IMR-90 (cell line): Measurements from ENCODE around the gene CADM4. TPM values are rescaled to one million over a fixed set of nuclear protein-coding genes. Genes with fewer than 3 reads are reported as not detected.
"Not testable (repeated sequence)": the region's sequence is repeated elsewhere in the genome, so short reads cannot be mapped to it uniquely, and the experiment has no call there.

ENCODE experiments used
- ATAC-seq: fragments of 200-7000 bp; cut with Tn5 transposase; 2 replicates; pipeline ENCODE4 v1.9.1; 2020; ENCODE audit warnings: low read depth, mild to moderate bottlenecking, moderate library complexity
- BruUV-seq: library from RNA; stranded (reverse); fragments of 400-500 nt; replicated peaks from 2 replicates; lab custom pipeline; 2021; lab: Mats Ljungman, UMichigan
- CTCF ChIA-PET: fragments of 300-600 bp; formaldehyde crosslinking; extraction: SDS; loops from one replicate; lab custom pipeline; 2021; ENCODE audit warnings: antibody characterized with exemption; lab: Yijun Ruan, JAX
- POLR2A ChIA-PET: fragments of 300-600 bp; sonication (Branson Sonifier 250); formaldehyde crosslinking; loops from one replicate; lab custom pipeline; 2022; ENCODE audit warnings: antibody characterized with exemption; ENCODE audit not compliant: unreplicated experiment; lab: Charles Lee
- DNase-seq: peaks from one replicate; pipeline ENCODE4 v3.0.0; 2013
- H2AFZ ChIP-seq: replicated peaks from 2 replicates; pipeline ENCODE3; 2013; ENCODE audit warnings: low read length, mild to moderate bottlenecking; ENCODE audit not compliant: poor library complexity
- H2AK5ac ChIP-seq: 2 replicates; pipeline ENCODE4 v1.6.1; 2013; ENCODE audit warnings: low read depth, low read length, inconsistent platforms
- H2AK9ac ChIP-seq: replicated peaks from 2 replicates; pipeline ENCODE3; 2013; ENCODE audit warnings: mild to moderate bottlenecking, low read depth, low read length, moderate library complexity; ENCODE audit not compliant: poor library complexity
- H2BK120ac ChIP-seq: 2 replicates; pipeline ENCODE4 v1.6.1; 2013; ENCODE audit warnings: low read depth, low read length, inconsistent platforms
- H2BK15ac ChIP-seq: 3 replicates; pipeline ENCODE4 v1.6.1; 2013; ENCODE audit warnings: low read depth, low read length, inconsistent platforms
- H2BK20ac ChIP-seq: 2 replicates; pipeline ENCODE4 v1.6.1; 2013; ENCODE audit warnings: low read depth, mild to moderate bottlenecking, inconsistent platforms, low read length, moderate library complexity
- H2BK5ac ChIP-seq: 2 replicates; pipeline ENCODE4 v1.6.1; 2013; ENCODE audit warnings: mild to moderate bottlenecking, low read depth, low read length, inconsistent platforms; ENCODE audit not compliant: poor library complexity, severe bottlenecking
- H3K14ac ChIP-seq: replicated peaks from 2 replicates; pipeline ENCODE4 v1.6.1; 2013; ENCODE audit warnings: low read depth, low read length, inconsistent platforms
- H3K18ac ChIP-seq: 2 replicates; pipeline ENCODE4 v1.6.1; 2013; ENCODE audit warnings: low read depth, low read length, control low read depth
- H3K23ac ChIP-seq: 2 replicates; pipeline ENCODE4 v1.6.1; 2013; ENCODE audit warnings: low read depth, low read length, inconsistent platforms
- H3K27ac ChIP-seq: 2 replicates; pipeline ENCODE4 v1.5.1; 2013; ENCODE audit warnings: mild to moderate bottlenecking, control low read depth, low read length; ENCODE audit not compliant: insufficient read depth
- H3K27me3 ChIP-seq: 2 replicates; pipeline ENCODE4 v1.6.1; 2013; ENCODE audit warnings: low read length; ENCODE audit not compliant: control insufficient read depth, insufficient read depth
- H3K36me3 ChIP-seq: 2 replicates; pipeline ENCODE4 v1.6.1; 2013; ENCODE audit warnings: low read length, mixed read lengths; ENCODE audit not compliant: control insufficient read depth, insufficient read depth
- H3K4ac ChIP-seq: 2 replicates; pipeline ENCODE4 v1.6.1; 2013; ENCODE audit warnings: low read depth, low read length, inconsistent platforms
- H3K4me1 ChIP-seq: 2 replicates; pipeline ENCODE4 v1.6.1; 2013; ENCODE audit warnings: low read length, mixed read lengths; ENCODE audit not compliant: control insufficient read depth, insufficient read depth
- H3K4me2 ChIP-seq: 2 replicates; pipeline ENCODE4 v1.6.1; 2013; ENCODE audit warnings: low read depth, mild to moderate bottlenecking, control low read depth, low read length, moderate library complexity
- H3K4me3 ChIP-seq: 2 replicates; pipeline ENCODE4 v1.5.1; 2013; ENCODE audit warnings: low read depth, mild to moderate bottlenecking, control low read depth, low read length, moderate library complexity; ENCODE audit not compliant: insufficient read depth
- H3K56ac ChIP-seq: 2 replicates; pipeline ENCODE4 v1.6.1; 2013; ENCODE audit warnings: low read length, inconsistent platforms; ENCODE audit not compliant: insufficient read depth; ENCODE audit errors: extremely low read depth
- H3K79me1 ChIP-seq, 2 experiments: 2 replicates each; pipeline ENCODE4 v1.6.1; 2013; ENCODE audit warnings: low read length in 2 of 2, inconsistent platforms in 1 of 2, low read depth in 1 of 2
- H3K9ac ChIP-seq: 2 replicates; pipeline ENCODE4 v1.6.1; 2013; ENCODE audit warnings: low read depth, low read length, control low read depth
- H3K9me1 ChIP-seq: 2 replicates; pipeline ENCODE4 v1.6.1; 2013; ENCODE audit warnings: low read length, inconsistent platforms; ENCODE audit not compliant: insufficient read depth
- H3K9me3 ChIP-seq: 2 replicates; pipeline ENCODE4 v1.6.1; 2013; ENCODE audit warnings: low read length; ENCODE audit not compliant: control insufficient read depth, insufficient read depth
- H4K20me1 ChIP-seq: 2 replicates; pipeline ENCODE4 v1.6.1; 2013; ENCODE audit warnings: low read length, inconsistent platforms; ENCODE audit not compliant: insufficient read depth
- H4K5ac ChIP-seq: 2 replicates; pipeline ENCODE4 v1.6.1; 2013; ENCODE audit warnings: mild to moderate bottlenecking, low read depth, low read length, control low read depth
- H4K8ac ChIP-seq, 2 experiments: 2 replicates each; pipeline ENCODE4 v1.6.1; 2013; ENCODE audit warnings: low read depth in 2 of 2, low read length in 2 of 2, control low read depth in 1 of 2, inconsistent platforms in 1 of 2
- H4K91ac ChIP-seq: 2 replicates; pipeline ENCODE4 v1.6.1; 2013; ENCODE audit warnings: low read depth, low read length, inconsistent platforms; ENCODE audit not compliant: insufficient read depth
- WGBS, 2 experiments: methylation state at CpG; one replicate each; pipeline versions ENCODE4 v1.1.5 to v1.1.7; 2013; ENCODE audit warnings: missing lambda C conversion rate in 2 of 2; ENCODE audit not compliant: insufficient read length in 1 of 2; ENCODE audit errors: extremely low coverage in 2 of 2; 5-methylcytosine and 5-hydroxymethylcytosine counted together
- dilution Hi-C: fragments of 300-500 bp; cut with HindIII; formaldehyde crosslinking; loops from one replicate; pipeline ENCODE4 v1.14.3; 2018; ENCODE audit warnings: low sequenced_read_pairs; ENCODE audit not compliant: unreplicated experiment
- in situ Hi-C: fragments of 300-500 bp; cut with MboI; formaldehyde crosslinking; loops from 3 replicates; pipeline ENCODE4 v1.14.3; 2019; ENCODE audit warnings: low sequenced_read_pairs, inconsistent platforms, mixed read lengths
- intact Hi-C: fragments of 100-400 bp; cut with micrococcal nuclease; formaldehyde crosslinking; loops from 2 replicates; pipeline ENCODE4 v1.10.0; 2022
- polyA plus RNA-seq, 3 experiments: library from polyadenylated mRNA; depleted of rRNA; stranded (reverse); fragments of >200 nt; gene quantifications; 2 replicates each; pipeline ENCODE4 v1.2.3, GENCODE V29; 2012; ENCODE audit warnings: low replicate concordance in 1 of 3
- total RNA-seq: library from RNA; depleted of rRNA; stranded (reverse); fragments of >200 nt; gene quantifications from 2 replicates; pipeline ENCODE4 v1.2.3, GENCODE V29; 2012

Gene CADM4
- total and polyA plus RNA-seq, 2 of the 4 experiments (the other 2 are of a cell fraction): 2.0 to 4.9 TPM

- dilution Hi-C loops: not testable (repeated sequence)
- intact Hi-C loops: loop anchor here (5.0 kb wide), 2 partner anchors 113 to 218 kb away; no protein-coding TSS in a partner anchor
Observed at GRCh38 chr19:43650276-43650675, 10.6 kb upstream of the CADM4 start.

More at GRCh38 chr19:43650276-43650675, 10.6 kb upstream of the CADM4 start:
- H3K9ac ChIP-seq, H3K18ac ChIP-seq, H4K8ac ChIP-seq, H2BK15ac ChIP-seq, CTCF ChIA-PET, H2AFZ ChIP-seq, H3K9me1 ChIP-seq, H3K4me2 ChIP-seq, BruUV-seq, H2BK20ac ChIP-seq, H3K56ac ChIP-seq, H2BK5ac ChIP-seq, H3K4me1 ChIP-seq, H3K23ac ChIP-seq, H3K27me3 ChIP-seq, H4K5ac ChIP-seq, H2BK120ac ChIP-seq, ATAC-seq, DNase-seq, H3K27ac ChIP-seq, H3K4ac ChIP-seq, H3K4me3 ChIP-seq, H2AK9ac ChIP-seq, H3K14ac ChIP-seq, H3K9me3 ChIP-seq, H4K20me1 ChIP-seq, H4K91ac ChIP-seq, H2AK5ac ChIP-seq: not testable (repeated sequence)
- in situ Hi-C loops: loop anchor here (5.0 kb wide), 1 partner anchor 98 kb away; no protein-coding TSS in a partner anchor
- POLR2A ChIA-PET: interaction anchor here (0.5 kb wide), 1 partner anchor 1132 kb away, joined by 13 read pairs; no protein-coding TSS in a partner anchor
- no CpG with 5 or more reads among the region's 7 CpGs for WGBS, 2 experiments
- Histone ChIP-seq H3K36me3 (peaks cover 48% of the 10 kb centered on the region), H3K79me1 (peaks cover 12 to 24% of the 10 kb centered on the region in 2 experiments; a peak in 3 of 4 replicates)
